HEK293 (cell line): ENCODE measurements around the gene USH1G.

Experiments
- CTCF ChIA-PET: fragments of 350-600 bp; formaldehyde crosslinking; extraction: SDS; loops from one replicate; lab custom pipeline; 2021; ENCODE audit warnings: antibody characterized with exemption; lab: Yijun Ruan, JAX
- POLR2A ChIA-PET: fragments of 300-600 bp; formaldehyde crosslinking; extraction: SDS; loops from one replicate; lab custom pipeline; 2020; ENCODE audit warnings: antibody characterized with exemption, inconsistent platforms; lab: Yijun Ruan, JAX
- H3K27ac ChIP-seq: fragments of 200-500 bp; sonication (Bioruptor generic); 2 replicates; pipeline ENCODE4 v1.5.1; 2014; ENCODE audit warnings: low read depth, low read length, control low read depth, inconsistent platforms; ENCODE audit errors: extremely low read depth
- H3K36me3 ChIP-seq, 2 experiments: fragments of 200-500 bp in 1 of 2; sonication (Bioruptor generic) in 1 of 2; 1 replicate in 1 of 2; 2 replicates in 1 of 2; pipeline ENCODE4 v1.5.1; 2014 to 2017; ENCODE audit warnings: inconsistent platforms in 2 of 2, low read length in 2 of 2; ENCODE audit not compliant: control insufficient read depth in 2 of 2, insufficient read depth in 1 of 2
- H3K4me1 ChIP-seq: fragments of 200-500 bp; sonication (Bioruptor generic); 2 replicates; pipeline ENCODE4 v1.5.1; 2014; ENCODE audit warnings: mild to moderate bottlenecking, low read length, inconsistent platforms; ENCODE audit not compliant: control insufficient read depth, insufficient read depth
- H3K4me3 ChIP-seq: 2 replicates; pipeline ENCODE4 v1.5.1; 2011; ENCODE audit warnings: low read depth, mild to moderate bottlenecking, control low read depth, low read length, moderate library complexity
- H3K9me3 ChIP-seq: fragments of 200-500 bp; sonication (Bioruptor generic); 2 replicates; pipeline ENCODE4 v1.5.1; 2014; ENCODE audit warnings: low read depth, low read length, inconsistent platforms; ENCODE audit not compliant: control insufficient read depth, insufficient read depth
- GLI2 ChIP-seq: fragments of 450-650 bp; formaldehyde crosslinking; IDR thresholded peaks from 2 replicates; pipeline ENCODE4; 2017; ENCODE audit warnings: missing biosample characterization, missing genetic modification characterization, low read depth, borderline replicate concordance
- GLI4 ChIP-seq: fragments of 450-650 bp; formaldehyde crosslinking; IDR thresholded peaks from 2 replicates; pipeline ENCODE4 v1.5.1; 2016; ENCODE audit warnings: missing biosample characterization, missing genetic modification characterization
- HOXA7 ChIP-seq: sonication (generic); formaldehyde crosslinking; IDR thresholded peaks from 2 replicates; pipeline ENCODE4 v1.8.1; 2022; ENCODE audit warnings: missing genetic modification reagents, borderline replicate concordance
- HOXC10 ChIP-seq: sonication (generic); formaldehyde crosslinking; IDR thresholded peaks from 2 replicates; pipeline ENCODE4 v1.8.1; 2023; ENCODE audit warnings: mild to moderate bottlenecking, missing genetic modification reagents
- KLF7 ChIP-seq: fragments of 450-650 bp; formaldehyde crosslinking; IDR thresholded peaks from 2 replicates; pipeline ENCODE4 v1.5.1; 2016; ENCODE audit warnings: missing biosample characterization, missing genetic modification characterization, borderline replicate concordance
- MYNN ChIP-seq: fragments of 450-650 bp; formaldehyde crosslinking; IDR thresholded peaks from 2 replicates; pipeline ENCODE4 v1.5.1; 2016; ENCODE audit warnings: missing biosample characterization, missing genetic modification characterization, borderline replicate concordance
- PRDM6 ChIP-seq: fragments of 450-650 bp; formaldehyde crosslinking; IDR thresholded peaks from 2 replicates; pipeline ENCODE4 v1.5.1; 2017; ENCODE audit warnings: missing biosample characterization, missing genetic modification characterization
- REPIN1 ChIP-seq: fragments of 450-650 bp; formaldehyde crosslinking; IDR thresholded peaks from 2 replicates; pipeline ENCODE4 v1.5.1; 2017; ENCODE audit warnings: missing biosample characterization, missing genetic modification characterization, low read depth
- ZNF133 ChIP-seq: fragments of 450-650 bp; formaldehyde crosslinking; IDR thresholded peaks from 2 replicates; pipeline ENCODE4 v1.5.1; 2016; ENCODE audit warnings: missing biosample characterization, missing genetic modification characterization
- ZNF239 ChIP-seq: fragments of 450-650 bp; formaldehyde crosslinking; IDR thresholded peaks from 2 replicates; pipeline ENCODE4 v1.5.1; 2016; ENCODE audit warnings: missing biosample characterization, missing genetic modification characterization
- ZNF24 ChIP-seq: fragments of 450-650 bp; formaldehyde crosslinking; IDR thresholded peaks from 2 replicates; pipeline ENCODE4 v1.5.1; 2016; ENCODE audit warnings: missing biosample characterization, missing genetic modification characterization
- ZNF394 ChIP-seq: fragments of 450-650 bp; formaldehyde crosslinking; IDR thresholded peaks from 2 replicates; pipeline ENCODE4 v1.5.1; 2016; ENCODE audit warnings: missing biosample characterization, missing genetic modification characterization, mild to moderate bottlenecking, moderate library complexity, borderline replicate concordance
- ZNF426 ChIP-seq: fragments of 450-650 bp; formaldehyde crosslinking; IDR thresholded peaks from 2 replicates; pipeline ENCODE4 v1.5.1; 2017; ENCODE audit warnings: missing biosample characterization, missing genetic modification characterization, mild to moderate bottlenecking, inconsistent platforms, moderate library complexity
- ZNF555 ChIP-seq: fragments of 450-650 bp; formaldehyde crosslinking; conservative IDR thresholded peaks from 2 replicates; pipeline ENCODE4 v1.5.1; 2017; ENCODE audit warnings: missing biosample characterization, mild to moderate bottlenecking, missing genetic modification characterization, inconsistent platforms
- ZNF76 ChIP-seq: fragments of 450-650 bp; formaldehyde crosslinking; IDR thresholded peaks from 2 replicates; pipeline ENCODE4; 2016; ENCODE audit warnings: low read depth, missing biosample characterization, missing genetic modification characterization, borderline replicate concordance
- TF ChIP-seq, protein P1 (sequence below): fragments of 450-650 bp; formaldehyde crosslinking; IDR thresholded peaks from 2 replicates; pipeline ENCODE4 v1.5.0; 2017; ENCODE audit warnings: missing biosample characterization, missing genetic modification characterization, borderline replicate concordance
- TF ChIP-seq, protein P2 (sequence below): fragments of 450-650 bp; formaldehyde crosslinking; IDR thresholded peaks from 2 replicates; pipeline ENCODE4 v1.5.1; 2016; ENCODE audit warnings: missing biosample characterization, missing genetic modification characterization
- TF ChIP-seq, protein P3 (sequence below): fragments of 450-650 bp; formaldehyde crosslinking; IDR thresholded peaks from 2 replicates; pipeline ENCODE4 v1.5.1; 2016; ENCODE audit warnings: missing biosample characterization, missing genetic modification characterization, borderline replicate concordance
- TF ChIP-seq, protein P4 (sequence below): fragments of 450-650 bp; formaldehyde crosslinking; IDR thresholded peaks from 2 replicates; pipeline ENCODE4 v1.5.1; 2016; ENCODE audit warnings: missing biosample characterization, missing genetic modification characterization

Gene USH1G

DNA sequence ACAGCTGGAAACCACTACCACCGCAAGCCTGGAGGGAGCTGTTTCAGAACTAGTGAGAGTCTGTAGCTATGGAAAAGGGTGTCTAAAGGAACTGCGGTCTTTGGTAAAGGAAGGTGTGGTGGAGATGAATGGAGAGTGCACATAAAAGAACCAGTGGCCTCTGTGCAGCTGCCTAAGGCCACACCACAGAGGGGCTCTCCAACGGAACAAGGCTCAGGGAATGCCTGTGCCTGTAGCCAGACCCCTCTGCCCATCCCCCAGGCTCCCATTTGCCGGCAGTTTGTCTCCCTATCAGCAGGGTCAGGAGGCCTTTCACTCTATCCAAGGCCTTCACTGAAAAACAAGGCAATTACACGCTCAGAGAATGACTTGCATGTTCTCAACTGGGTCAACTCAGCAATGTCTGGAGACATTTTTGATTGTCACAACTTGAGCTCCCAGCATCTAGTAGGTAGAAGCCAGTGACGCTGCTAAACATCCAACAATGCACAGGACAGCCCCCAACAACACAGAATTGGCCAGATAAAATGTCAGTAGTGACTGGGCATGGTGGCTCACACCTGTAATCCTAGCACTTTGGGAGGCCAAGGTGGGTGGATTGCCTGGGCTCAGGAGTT lies 47.0 kb downstream of the USH1G start:
- Histone ChIP-seq H3K9me3 (no peaks in the 10 kb centered on the region), H3K4me3 (no peak overlapping the region), H3K4me1 (peaks cover 10% of the 10 kb centered on the region), H3K36me3 (peaks cover 0 to 6% of the 10 kb centered on the region in 2 experiments; a peak in 1 of 3 replicates), H3K27ac (no peak overlapping the region)
- no peak for TF ChIP-seq MYNN (tag by site-specific recombination)
- TF ChIP-seq, protein P1, sequence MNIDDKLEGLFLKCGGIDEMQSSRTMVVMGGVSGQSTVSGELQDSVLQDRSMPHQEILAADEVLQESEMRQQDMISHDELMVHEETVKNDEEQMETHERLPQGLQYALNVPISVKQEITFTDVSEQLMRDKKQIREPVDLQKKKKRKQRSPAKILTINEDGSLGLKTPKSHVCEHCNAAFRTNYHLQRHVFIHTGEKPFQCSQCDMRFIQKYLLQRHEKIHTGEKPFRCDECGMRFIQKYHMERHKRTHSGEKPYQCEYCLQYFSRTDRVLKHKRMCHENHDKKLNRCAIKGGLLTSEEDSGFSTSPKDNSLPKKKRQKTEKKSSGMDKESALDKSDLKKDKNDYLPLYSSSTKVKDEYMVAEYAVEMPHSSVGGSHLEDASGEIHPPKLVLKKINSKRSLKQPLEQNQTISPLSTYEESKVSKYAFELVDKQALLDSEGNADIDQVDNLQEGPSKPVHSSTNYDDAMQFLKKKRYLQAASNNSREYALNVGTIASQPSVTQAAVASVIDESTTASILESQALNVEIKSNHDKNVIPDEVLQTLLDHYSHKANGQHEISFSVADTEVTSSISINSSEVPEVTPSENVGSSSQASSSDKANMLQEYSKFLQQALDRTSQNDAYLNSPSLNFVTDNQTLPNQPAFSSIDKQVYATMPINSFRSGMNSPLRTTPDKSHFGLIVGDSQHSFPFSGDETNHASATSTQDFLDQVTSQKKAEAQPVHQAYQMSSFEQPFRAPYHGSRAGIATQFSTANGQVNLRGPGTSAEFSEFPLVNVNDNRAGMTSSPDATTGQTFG = no peak
- TF ChIP-seq, protein P2, sequence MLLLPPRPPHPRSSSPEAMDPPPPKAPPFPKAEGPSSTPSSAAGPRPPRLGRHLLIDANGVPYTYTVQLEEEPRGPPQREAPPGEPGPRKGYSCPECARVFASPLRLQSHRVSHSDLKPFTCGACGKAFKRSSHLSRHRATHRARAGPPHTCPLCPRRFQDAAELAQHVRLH (tag by site-specific recombination) = no peak
- no peak for TF ChIP-seq KLF7
- no peak for TF ChIP-seq ZNF76 (tag by site-specific recombination)
- POLR2A ChIA-PET = interaction anchor here (0.9 kb wide), 1 partner anchor 11 kb away, joined by 3 read pairs; no protein-coding TSS in a partner anchor
- CTCF ChIA-PET = interaction anchor here (0.6 to 7.4 kb wide), 5 partner anchors 11 to 74 kb away, joined by 3 to 83 read pairs (median 3); partner anchors contain the start of genes GRIN2C and OTOP2

DNA sequence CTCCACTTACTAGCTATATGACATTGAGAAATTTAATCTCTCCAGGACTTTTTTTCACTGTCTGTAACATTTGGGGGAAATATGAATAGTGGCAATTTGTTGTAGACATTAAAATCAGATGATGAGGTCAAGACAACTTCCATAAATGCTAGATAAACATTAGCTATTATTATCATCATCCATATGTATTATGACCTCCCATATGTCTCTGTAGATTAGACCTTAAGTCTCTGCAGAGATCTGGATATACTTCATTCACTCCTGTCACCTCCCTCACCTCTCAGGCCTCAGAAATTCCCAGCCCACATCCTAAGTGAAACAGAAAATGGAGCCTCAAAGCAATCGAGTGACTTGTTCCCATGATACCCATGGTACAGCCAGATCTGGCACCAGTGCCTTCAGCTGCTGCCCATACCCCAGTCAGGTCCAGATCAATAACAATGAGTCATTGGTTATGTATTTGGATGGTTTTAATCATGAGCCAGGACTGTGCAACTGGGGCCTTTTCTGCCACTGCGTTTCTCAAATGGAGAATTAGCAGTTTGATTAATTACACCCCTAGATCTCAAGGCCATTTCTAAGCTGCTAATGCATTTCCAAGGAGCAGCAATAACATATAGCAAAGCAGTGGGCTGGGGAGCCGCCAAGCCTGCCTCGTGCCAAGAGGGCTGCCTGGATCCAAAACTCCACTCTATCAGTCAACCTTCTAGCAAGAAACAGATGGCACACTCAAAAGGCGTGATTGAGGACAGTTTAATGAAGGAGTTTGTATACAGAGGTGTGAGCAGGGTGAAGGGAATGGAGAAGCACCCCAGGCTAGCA lies 47.7 kb downstream of the USH1G start:
- H3K4me1 ChIP-seq = peaks cover 10% of the 10 kb centered on the region
- peaks cover 0 to 9% of the 10 kb centered on the region in 2 experiments; a peak in 1 of 3 replicates for H3K36me3 ChIP-seq
- POLR2A ChIA-PET = interaction anchor here (0.9 kb wide), 1 partner anchor 10 kb away, joined by 3 read pairs; no protein-coding TSS in a partner anchor
- H3K4me3 ChIP-seq = no peak overlapping the region
- H3K27ac ChIP-seq = no peak overlapping the region
- CTCF ChIA-PET = interaction anchor here (0.6 to 7.4 kb wide), 8 partner anchors 10 to 85 kb away, joined by 3 to 83 read pairs (median 3); partner anchors contain the start of genes GRIN2C and OTOP2
- no peaks in the 10 kb centered on the region for H3K9me3 ChIP-seq
- TF ChIP-seq ZNF555 = no peak
- TF ChIP-seq ZNF394 (tag by site-specific recombination) = no peak
- no peak for TF ChIP-seq ZNF426 (tag by site-specific recombination)
- no peak for TF ChIP-seq REPIN1 (tag by site-specific recombination)
- TF ChIP-seq GLI2 (tag by site-specific recombination) = no peak
- TF ChIP-seq ZNF239 (tag by site-specific recombination) = no peak
- no peak for TF ChIP-seq GLI4 (tag by site-specific recombination)
- TF ChIP-seq, protein P3, sequence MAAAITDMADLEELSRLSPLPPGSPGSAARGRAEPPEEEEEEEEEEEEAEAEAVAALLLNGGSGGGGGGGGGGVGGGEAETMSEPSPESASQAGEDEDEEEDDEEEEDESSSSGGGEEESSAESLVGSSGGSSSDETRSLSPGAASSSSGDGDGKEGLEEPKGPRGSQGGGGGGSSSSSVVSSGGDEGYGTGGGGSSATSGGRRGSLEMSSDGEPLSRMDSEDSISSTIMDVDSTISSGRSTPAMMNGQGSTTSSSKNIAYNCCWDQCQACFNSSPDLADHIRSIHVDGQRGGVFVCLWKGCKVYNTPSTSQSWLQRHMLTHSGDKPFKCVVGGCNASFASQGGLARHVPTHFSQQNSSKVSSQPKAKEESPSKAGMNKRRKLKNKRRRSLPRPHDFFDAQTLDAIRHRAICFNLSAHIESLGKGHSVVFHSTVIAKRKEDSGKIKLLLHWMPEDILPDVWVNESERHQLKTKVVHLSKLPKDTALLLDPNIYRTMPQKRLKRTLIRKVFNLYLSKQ = no peak
- TF ChIP-seq HOXA7 (CRISPR knock-in tag) = no peak
- TF ChIP-seq, all 188 proteins: peak for 0

GRCh38 chr17:74874615-74875037 lies 48.4 kb downstream of the USH1G start:
- POLR2A ChIA-PET = interaction anchor here (0.6 to 2.7 kb wide), 2 partner anchors 83 to 84 kb away, joined by 3 to 12 read pairs; no protein-coding TSS in a partner anchor
- TF ChIP-seq, protein P4, sequence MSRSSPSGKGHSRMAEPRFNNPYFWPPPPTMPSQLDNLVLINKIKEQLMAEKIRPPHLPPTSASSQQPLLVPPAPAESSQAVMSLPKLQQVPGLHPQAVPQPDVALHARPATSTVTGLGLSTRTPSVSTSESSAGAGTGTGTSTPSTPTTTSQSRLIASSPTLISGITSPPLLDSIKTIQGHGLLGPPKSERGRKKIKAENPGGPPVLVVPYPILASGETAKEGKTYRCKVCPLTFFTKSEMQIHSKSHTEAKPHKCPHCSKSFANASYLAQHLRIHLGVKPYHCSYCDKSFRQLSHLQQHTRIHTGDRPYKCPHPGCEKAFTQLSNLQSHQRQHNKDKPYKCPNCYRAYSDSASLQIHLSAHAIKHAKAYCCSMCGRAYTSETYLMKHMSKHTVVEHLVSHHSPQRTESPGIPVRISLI = no peak
- TF ChIP-seq HOXC10 (CRISPR knock-in tag) (no peak), ZNF133 (no peak), ZNF24 (tag by site-specific recombination) (no peak), PRDM6 (tag by site-specific recombination) (no peak)

More at GRCh38 chr17:74874615-74875037, 48.4 kb downstream of the USH1G start:
- Histone ChIP-seq H3K4me1 (peaks cover 10% of the 10 kb centered on the region), H3K4me3 (no peak overlapping the region), H3K9me3 (no peaks in the 10 kb centered on the region), H3K36me3 (peaks cover 0 to 15% of the 10 kb centered on the region in 2 experiments; a peak in 1 of 3 replicates), H3K27ac (no peak overlapping the region)
- CTCF ChIA-PET = interaction anchor here (1.1 to 7.4 kb wide), 5 partner anchors 10 to 84 kb away, joined by 3 to 83 read pairs (median 7); partner anchors contain the start of gene GRIN2C
